ENCODE results near the gene PLXND1.

DNA sequence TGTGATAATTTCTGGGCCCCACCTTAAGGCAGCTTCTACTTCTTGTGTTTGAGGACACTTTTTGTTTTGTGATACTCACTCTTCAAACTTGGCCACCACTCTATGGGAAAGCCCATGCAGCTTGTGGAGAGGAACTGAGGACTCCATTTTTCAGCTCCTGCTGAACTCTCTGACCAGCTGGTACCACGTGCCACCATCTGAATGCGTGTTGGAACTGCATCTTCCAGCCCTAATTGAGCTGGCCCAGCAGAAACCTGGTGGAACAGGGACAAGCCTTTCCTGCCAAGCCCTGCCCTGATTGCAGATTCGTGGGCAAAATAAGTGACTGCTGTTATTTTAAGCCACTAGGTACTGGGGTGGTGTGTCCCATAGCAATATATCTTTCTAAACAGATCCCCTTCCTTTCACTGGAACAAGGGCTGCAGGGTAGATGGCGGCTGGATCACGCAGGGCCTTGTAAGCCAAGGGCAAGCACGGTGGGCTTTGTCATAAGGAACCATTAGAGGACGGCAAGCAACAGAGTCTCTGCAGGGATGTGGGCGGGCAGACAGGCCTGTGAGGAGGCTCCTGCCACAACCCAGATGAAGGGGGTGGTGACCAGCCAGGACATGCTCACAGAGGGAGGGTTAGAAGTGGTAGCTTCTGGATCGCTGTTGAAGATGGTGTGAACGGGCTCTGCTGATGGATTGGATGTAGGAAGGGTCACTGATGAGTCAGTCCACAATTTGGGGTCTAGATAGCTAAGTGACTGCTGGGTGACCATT is 54.0 kb downstream of the PLXND1 start:
- TF ChIP-seq EP300 (IDR thresholded peaks at IDR 0.05) (no peak), POLR2AphosphoS5 (IDR thresholded peaks at IDR 0.05) (no peak), POLR2A (IDR thresholded peaks at IDR 0.05) (no peak)
- TF ChIP-seq, protein P1, sequence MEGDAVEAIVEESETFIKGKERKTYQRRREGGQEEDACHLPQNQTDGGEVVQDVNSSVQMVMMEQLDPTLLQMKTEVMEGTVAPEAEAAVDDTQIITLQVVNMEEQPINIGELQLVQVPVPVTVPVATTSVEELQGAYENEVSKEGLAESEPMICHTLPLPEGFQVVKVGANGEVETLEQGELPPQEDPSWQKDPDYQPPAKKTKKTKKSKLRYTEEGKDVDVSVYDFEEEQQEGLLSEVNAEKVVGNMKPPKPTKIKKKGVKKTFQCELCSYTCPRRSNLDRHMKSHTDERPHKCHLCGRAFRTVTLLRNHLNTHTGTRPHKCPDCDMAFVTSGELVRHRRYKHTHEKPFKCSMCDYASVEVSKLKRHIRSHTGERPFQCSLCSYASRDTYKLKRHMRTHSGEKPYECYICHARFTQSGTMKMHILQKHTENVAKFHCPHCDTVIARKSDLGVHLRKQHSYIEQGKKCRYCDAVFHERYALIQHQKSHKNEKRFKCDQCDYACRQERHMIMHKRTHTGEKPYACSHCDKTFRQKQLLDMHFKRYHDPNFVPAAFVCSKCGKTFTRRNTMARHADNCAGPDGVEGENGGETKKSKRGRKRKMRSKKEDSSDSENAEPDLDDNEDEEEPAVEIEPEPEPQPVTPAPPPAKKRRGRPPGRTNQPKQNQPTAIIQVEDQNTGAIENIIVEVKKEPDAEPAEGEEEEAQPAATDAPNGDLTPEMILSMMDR (IDR thresholded peaks at IDR 0.05) = no peak
